GM12878 (cell line): ENCODE data around the gene COL23A1. TPM values are rescaled to one million over a fixed set of nuclear protein-coding genes. Genes with fewer than 3 reads are reported as not detected.

Experiments used
- ATAC-seq: fragments of 200-7000 bp; cut with Tn5 transposase; 3 replicates; pipeline ENCODE4 v1.9.1; 2020; ENCODE audit warnings: mild to moderate bottlenecking, moderate library complexity
- BruUV-seq: library from RNA; stranded (reverse); fragments of 400-500 nt; replicated peaks from 2 replicates; lab custom pipeline; 2021; lab: Mats Ljungman, UMichigan
- CTCF ChIA-PET: fragments of 300-600 bp; sonication (Branson Sonifier 250); formaldehyde crosslinking; extraction: SDS; loops from one replicate; lab custom pipeline; 2021; ENCODE audit warnings: inconsistent platforms; lab: Yijun Ruan, JAX
- POLR2A ChIA-PET: fragments of 350-600 bp; formaldehyde crosslinking; extraction: SDS; loops from one replicate; lab custom pipeline; 2021; ENCODE audit warnings: inconsistent platforms; lab: Charles Lee
- RAD21 ChIA-PET: fragments of 300-600 bp; sonication (Branson Sonifier 250); formaldehyde crosslinking; loops from one replicate; lab custom pipeline; 2023; ENCODE audit warnings: antibody characterized with exemption; ENCODE audit not compliant: unreplicated experiment; lab: Charles Lee
- SMC1A ChIA-PET: fragments of 300-600 bp; sonication (Branson Sonifier 250); formaldehyde crosslinking; loops from one replicate; lab custom pipeline; 2023; ENCODE audit not compliant: unreplicated experiment, uncharacterized antibody; lab: Charles Lee
- DNase-seq: peaks from one replicate; pipeline ENCODE4 v3.0.0-alpha.2; 2011; ENCODE audit warnings: low read depth, low spot score
- FAIRE-seq: peaks from 3 replicates; lab custom pipeline; 2011; peaks lifted over from hg19 to GRCh38; lab: Jason Lieb, UNC
- H2AFZ ChIP-seq: 2 replicates; pipeline ENCODE4 v1.6.0; 2011; ENCODE audit warnings: low read depth, low read length, control low read depth; ENCODE audit not compliant: control insufficient read depth
- H3K27ac ChIP-seq: 2 replicates; pipeline ENCODE4 v1.5.1; 2011; ENCODE audit warnings: control low read depth; ENCODE audit not compliant: control insufficient read depth, insufficient read depth
- H3K27me3 ChIP-seq, 2 experiments: replicated peaks in 1 of 2; 2 replicates each; pipeline versions ENCODE4 v1.6.0 to v1.6.1; 2011; ENCODE audit warnings: low read length in 1 of 2; ENCODE audit not compliant: control insufficient read depth in 2 of 2, insufficient read depth in 2 of 2
- H3K36me3 ChIP-seq, 2 experiments: 2 replicates each; pipeline ENCODE4 v1.5.1; 2011; ENCODE audit warnings: low read length in 1 of 2; ENCODE audit not compliant: control insufficient read depth in 2 of 2, insufficient read depth in 2 of 2
- H3K4me1 ChIP-seq: 2 replicates; pipeline ENCODE4 v1.6.1; 2011; ENCODE audit warnings: mild to moderate bottlenecking, low read length, moderate library complexity, mixed read lengths; ENCODE audit not compliant: control insufficient read depth, insufficient read depth
- H3K4me2 ChIP-seq: 2 replicates; pipeline ENCODE4 v1.6.0; 2011; ENCODE audit warnings: control low read depth; ENCODE audit not compliant: control insufficient read depth, insufficient read depth
- H3K4me3 ChIP-seq: fragments of 200-600 bp; sonication (generic); 2 replicates; pipeline ENCODE4 v1.5.1; 2016
- H3K79me2 ChIP-seq: 2 replicates; pipeline ENCODE4 v1.6.0; 2011; ENCODE audit warnings: low read length; ENCODE audit not compliant: control insufficient read depth, insufficient read depth
- H3K9ac ChIP-seq: 2 replicates; pipeline ENCODE4 v1.8.0; 2011; ENCODE audit warnings: low read length, control low read depth, mixed read lengths; ENCODE audit not compliant: control insufficient read depth, insufficient read depth
- H3K9me3 ChIP-seq: replicated peaks from 3 replicates; pipeline ENCODE4 v1.5.1; 2011; ENCODE audit warnings: mild to moderate bottlenecking, low read length; ENCODE audit not compliant: control insufficient read depth, insufficient read depth
- H4K20me1 ChIP-seq: 2 replicates; pipeline ENCODE4 v1.6.0; 2011; ENCODE audit not compliant: control insufficient read depth, insufficient read depth
- ASH2L ChIP-seq: fragments of 300-600, 200-600 bp; sonication (generic); IDR thresholded peaks from 2 replicates; pipeline ENCODE4 v1.6.1; 2017; ENCODE audit warnings: low read depth, mild to moderate bottlenecking, borderline replicate concordance
- BCLAF1 ChIP-seq: fragments of 450-650 bp; IDR thresholded peaks from 2 replicates; pipeline ENCODE4 v1.6.1; 2017; ENCODE audit warnings: antibody characterized with exemption, mild to moderate bottlenecking, moderate library complexity
- CHD1 ChIP-seq: IDR thresholded peaks from 2 replicates; pipeline ENCODE4 v1.6.1; 2012; ENCODE audit warnings: low read depth, low read length, improper control_type of control experiment
- DPF2 ChIP-seq: fragments of 450-650 bp; IDR thresholded peaks from 2 replicates; pipeline ENCODE4 v1.6.1; 2017; ENCODE audit warnings: mild to moderate bottlenecking
- GATAD2B ChIP-seq: fragments of 450-650 bp; conservative IDR thresholded peaks from 2 replicates; pipeline ENCODE4 v1.6.1; 2017; ENCODE audit warnings: low read depth, mild to moderate bottlenecking, moderate library complexity
- NRF1 ChIP-seq: conservative IDR thresholded peaks from 2 replicates; pipeline ENCODE4 v1.6.1; 2011; ENCODE audit warnings: mild to moderate bottlenecking, low read depth, low read length, improper control_type of control experiment
- PAX8 ChIP-seq: fragments of 450-650 bp; IDR thresholded peaks from 2 replicates; pipeline ENCODE4 v1.6.1; 2017; ENCODE audit warnings: mild to moderate bottlenecking, moderate library complexity
- PBX3 ChIP-seq: IDR thresholded peaks from 2 replicates; pipeline ENCODE4 v1.6.1; 2011; ENCODE audit warnings: mild to moderate bottlenecking, low read depth, low read length, moderate library complexity; ENCODE audit not compliant: insufficient replicate concordance
- POLR2AphosphoS2 ChIP-seq: IDR thresholded peaks from 2 replicates; pipeline ENCODE4 v1.6.1; 2011; ENCODE audit warnings: low read depth, mild to moderate bottlenecking, low read length, improper control_type of control experiment, moderate library complexity
- RAD51 ChIP-seq: fragments of 450-650 bp; IDR thresholded peaks from 2 replicates; pipeline ENCODE4 v1.6.1; 2016; ENCODE audit warnings: moderate library complexity, mild to moderate bottlenecking, inconsistent platforms
- RCOR1 ChIP-seq: conservative IDR thresholded peaks from 2 replicates; pipeline ENCODE4 v1.6.1; 2012; ENCODE audit warnings: low read depth, low read length, improper control_type of control experiment
- SIX5 ChIP-seq: IDR thresholded peaks from 2 replicates; pipeline ENCODE4 v1.6.1; 2011; ENCODE audit warnings: mild to moderate bottlenecking, low read depth, low read length, moderate library complexity; ENCODE audit not compliant: severe bottlenecking
- SMAD1 ChIP-seq: fragments of 450-650 bp; IDR thresholded peaks from 2 replicates; pipeline ENCODE4 v1.6.1; 2018; ENCODE audit warnings: mild to moderate bottlenecking, low read depth; ENCODE audit not compliant: partially characterized antibody
- SMC3 ChIP-seq: IDR thresholded peaks from 2 replicates; pipeline ENCODE4 v1.6.1; 2011; ENCODE audit warnings: low read length, improper control_type of control experiment, borderline replicate concordance
- SUZ12 ChIP-seq: fragments of 200-600 bp; sonication (generic); IDR thresholded peaks from one replicate; pipeline ENCODE4 v1.6.1; 2018; ENCODE audit warnings: antibody characterized with exemption, mild to moderate bottlenecking; ENCODE audit not compliant: unreplicated experiment
- WRNIP1 ChIP-seq: IDR thresholded peaks from 2 replicates; pipeline ENCODE4 v1.6.1; 2011; ENCODE audit warnings: low read depth, low read length, improper control_type of control experiment, borderline replicate concordance
- YY1 ChIP-seq: IDR thresholded peaks from 2 replicates; pipeline ENCODE4 v1.6.1; 2011; ENCODE audit warnings: low read depth, mild to moderate bottlenecking, low read length
- ZNF217 ChIP-seq: fragments of 450-650 bp; IDR thresholded peaks from 2 replicates; pipeline ENCODE4 v1.6.1; 2017; ENCODE audit warnings: antibody characterized with exemption, mild to moderate bottlenecking
- WGBS: methylation state at CpG from one replicate; pipeline ENCODE4 v1.1.6; 2016; ENCODE audit warnings: low lambda C conversion rate; ENCODE audit not compliant: insufficient replicate concordance, insufficient coverage; ENCODE audit errors: missing lambda C conversion rate; 5-methylcytosine and 5-hydroxymethylcytosine counted together
- in situ Hi-C: fragments of 300-500 bp; cut with MboI; formaldehyde crosslinking; loops from 9 replicates; pipeline ENCODE4 v1.14.3; 2018; ENCODE audit warnings: mixed read lengths
- intact Hi-C: fragments of 100-400 bp; cut with micrococcal nuclease; formaldehyde crosslinking; loops from one replicate; pipeline ENCODE4 v1.14.2; 2022; ENCODE audit not compliant: unreplicated experiment
- polyA plus RNA-seq, 11 experiments: library from polyadenylated mRNA; depleted of rRNA in 4 of 11; unstranded in 6 of 11; stranded (reverse) in 5 of 11; fragments of >200 nt; fragmentation: Nextera tagmentation in 4 of 11; fragmentation: Illumina TruSeq in 1 of 11; extraction: Ambion mirVana in 4 of 11; extraction: Trizol in 1 of 11; gene quantifications; 1 replicate in 1 of 11; 2 replicates in 10 of 11; pipeline versions ENCODE4 v1.2.1 to v1.2.3, GENCODE V29; 2011 to 2016; ENCODE audit warnings: inconsistent platforms in 2 of 11, missing spikeins in 2 of 11, low read depth in 1 of 11
- total RNA-seq, 4 experiments: library from RNA; depleted of rRNA in 3 of 4; stranded (reverse); fragments of >200 nt in 3 of 4; fragmentation: Illumina TruSeq in 1 of 4; extraction: Trizol in 1 of 4; gene quantifications; 2 replicates each; pipeline versions ENCODE4 v1.2.1 to v1.2.3, GENCODE V29; 2013 to 2021

COL23A1 gene
- total and polyA plus RNA-seq, 10 of the 15 experiments (the other 5 are each of a cell fraction or from before 2014, with no cell fraction given), result 0.03 to 0.83 (median 0.09) TPM; not detected in 5

GRCh38 chr5:178431063-178431781 lies 159.0 kb downstream of the COL23A1 start:
- Histone ChIP-seq H3K27me3 (no peaks in the 10 kb centered on the region), H3K4me1 (no peaks in the 10 kb centered on the region), H3K4me3 (no peak overlapping the region), H3K9ac (no peak overlapping the region), H3K27ac (no peak overlapping the region)
- no peak for ATAC-seq
- intact Hi-C loops, result no loop called here
- ChIA-PET RAD21 (no interaction called here), POLR2A (no interaction called here), CTCF (no interaction called here)
- TF ChIP-seq NRF1 (no peak), RAD51 (no peak), SMAD1 (no peak), DPF2 (no peak), CHD1 (no peak), SUZ12 (no peak), YY1 (no peak), WRNIP1 (no peak), SMC3 (no peak), GATAD2B (no peak), POLR2AphosphoS2 (no peak), RCOR1 (no peak), BCLAF1 (no peak), SIX5 (no peak), ZNF217 (no peak), PBX3 (no peak), PAX8 (no peak), ASH2L (no peak)
- TF ChIP-seq, all 136 proteins: peak for 0
- in situ Hi-C loops, result no loop called here
- no peak overlapping the region for H2AFZ ChIP-seq
- no peaks in the 10 kb centered on the region for H3K9me3 ChIP-seq
- no TSS peak for BruUV-seq
- FAIRE-seq, result no peak
- no peak overlapping the region for H3K4me2 ChIP-seq
- no peaks in the 10 kb centered on the region for H4K20me1 ChIP-seq
- H3K79me2 ChIP-seq, result no peaks in the 10 kb centered on the region
- no peak for DNase-seq
- SMC1A ChIA-PET, result no interaction called here
- no peaks in the 10 kb centered on the region for H3K36me3 ChIP-seq
- 47% methylated on average over 16 of the region's 16 CpGs for WGBS
